Pancreas (tissue), 10 donors: ENCODE measurements around the gene HSPA4. TPM values are rescaled to one million over a fixed set of nuclear protein-coding genes. Genes with fewer than 3 reads are reported as not detected.

ENCODE experiments used
- ATAC-seq, 4 donors: fragments of 200-7000 bp; cut with Tn5 transposase; one replicate each; pipeline versions ENCODE4 v1.8.0 to v1.9.1; 2020; ENCODE audit warnings: mild to moderate bottlenecking in 4 of 4, moderate library complexity in 4 of 4
- DNase-seq, 6 donors: peaks; one replicate each; pipeline ENCODE4 v3.0.0-alpha.2; 2020
- FAIRE-seq: peaks from 2 replicates; lab custom pipeline; 2012; peaks lifted over from hg19 to GRCh38; lab: Jason Lieb, UNC
- H3K27ac ChIP-seq, 4 donors: fragments of 200-600 bp; sonication (generic); 1 replicate in 3 of 4; 2 replicates in 1 of 4; pipeline versions ENCODE4 v1.5.0 to v1.8.0; 2020
- H3K27me3 ChIP-seq, 4 donors: fragments of 200-600 bp; one replicate each; pipeline ENCODE4 v1.8.0; 2021
- H3K36me3 ChIP-seq, 3 donors: fragments of 200-600 bp; sonication (generic) in 1 of 3; one replicate each; pipeline versions ENCODE4 v1.5.0 to v1.8.0; 2020 to 2021
- H3K4me1 ChIP-seq, 3 donors: fragments of 200-600 bp; one replicate each; pipeline ENCODE4 v1.8.0; 2021
- H3K4me3 ChIP-seq, 4 donors: fragments of 200-600 bp; sonication (generic) in 2 of 4; one replicate each; pipeline versions ENCODE4 v1.5.0 to v1.8.0; 2020 to 2021
- H3K9me3 ChIP-seq, 4 donors: fragments of 200-600 bp; one replicate each; pipeline ENCODE4 v1.8.0; 2021
- CTCF ChIP-seq, 4 donors: fragments of 200-600 bp; sonication (generic) in 3 of 4; IDR thresholded peaks; one replicate each; pipeline versions ENCODE4 v1.5.0 to v1.8.0; 2021; ENCODE audit warnings: antibody characterized with exemption in 4 of 4
- WGBS, 2 donors: extraction: QIAGEN DNeasy Blood & Tissue Kit; methylation state at CpG; one replicate each; pipeline ENCODE4 v1.1.7; 2013; 5-methylcytosine and 5-hydroxymethylcytosine counted together
- intact Hi-C, 3 donors: fragments of 100-400 bp; cut with DNase I; formaldehyde crosslinking; loops; one replicate each; pipeline versions ENCODE4 v1.11.1 to v1.14.2; 2022
- polyA plus RNA-seq, 2 donors: library from polyadenylated mRNA; stranded (reverse); fragments of 200-250 nt; gene quantifications; one replicate each; pipeline ENCODE4 v1.2.3, GENCODE V29; 2013
- total RNA-seq, 6 donors: library from RNA; stranded (reverse); fragmentation: NEBNext Ultra II Directional in 4 of 6; extraction: Animal tissue kit (Norgen Biotek cat#: 25700) in 4 of 6; gene quantifications; one replicate each; pipeline versions ENCODE4 v1.2.1 to v1.2.4, GENCODE V29; 2021 to 2023
- donor health status: healthy with polysubstance abuse.
- donor health status: DM: no; HTN: no; CAD: no; lungs with moderate emphysema.
- donor health status: DM: no; HTN: no; CAD: no.
- donor health status: control.
- donor health status: control.
- donor health status: Bipolar disorder and iron deficiency.
- donor health status: DM: yes; HTN: yes; CAD: no.
- donor health status: DM: no; HTN: no; CAD: no.
- donor health status: DM: no; HTN: no; CAD: no.
- donor health status: DM: yes; HTN: yes; CAD: no.

HSPA4 gene
- total and polyA plus RNA-seq, 8 donors: 21.3 to 44.0 (median 32.1) TPM

GRCh38 chr5:133108481-133108921 is 56.7 kb downstream of the HSPA4 start:
- intact Hi-C loops: no loop called here
- peaks cover 0 to 19% (median 6%) of the 10 kb centered on the region in 3 donors for H3K36me3 ChIP-seq
- no peak for TF ChIP-seq CTCF (IDR thresholded peaks at IDR 0.05)
- ATAC-seq (no peak), FAIRE-seq (no peak), DNase-seq (no peak)
- H3K27ac ChIP-seq: no peak overlapping the region
- no peaks in the 10 kb centered on the region for H3K4me1 ChIP-seq
- 74 to 78% methylated on average over 7 to 12 of the region's 13 CpGs for WGBS, 2 donors
- no peak overlapping the region for H3K4me3 ChIP-seq
- no peaks in the 10 kb centered on the region for H3K27me3 ChIP-seq
- H3K9me3 ChIP-seq: no peaks in the 10 kb centered on the region

GRCh38 chr5:133109655-133110483 is 58.1 kb downstream of the HSPA4 start:
- no peak overlapping the region for H3K4me3 ChIP-seq
- H3K27me3 ChIP-seq: no peaks in the 10 kb centered on the region
- no peaks in the 10 kb centered on the region for H3K9me3 ChIP-seq
- no peak for TF ChIP-seq CTCF (IDR thresholded peaks at IDR 0.05)
- intact Hi-C loops: no loop called here
- H3K27ac ChIP-seq: no peak overlapping the region
- DNase-seq (no peak), ATAC-seq (peak in 1 of 4 donors; percentile 22), FAIRE-seq (no peak)
- no peaks in the 10 kb centered on the region for H3K4me1 ChIP-seq
- H3K36me3 ChIP-seq: peaks cover 0 to 7% (median under 1%) of the 10 kb centered on the region in 3 donors
- 70 to 76% methylated on average over 6 of the region's 6 CpGs for WGBS, 2 donors

- ATAC-seq: no peak
- DNase-seq: no peak
- Histone ChIP-seq H3K27ac (no peak overlapping the region), H3K36me3 (peaks cover 0 to under 1% (median 0%) of the 10 kb centered on the region in 3 donors), H3K9me3 (no peaks in the 10 kb centered on the region), H3K4me1 (no peaks in the 10 kb centered on the region), H3K4me3 (no peak overlapping the region), H3K27me3 (no peaks in the 10 kb centered on the region)
- TF ChIP-seq CTCF (IDR thresholded peaks at IDR 0.05): no peak
- FAIRE-seq: no peak
- WGBS, 2 donors: 58 to 64% methylated on average over 6 of the region's 6 CpGs
- intact Hi-C loops: no loop called here
Measured at GRCh38 chr5:133110709-133111108, 58.9 kb downstream of the HSPA4 start.

- intact Hi-C loops: no loop called here
- no peak for FAIRE-seq
- WGBS, 2 donors: 0 to 1% methylated on average over 9 of the region's 9 CpGs
Measured at GRCh38 chr5:133111299-133111698, 59.5 kb downstream of the HSPA4 start.

More at GRCh38 chr5:133111299-133111698, 59.5 kb downstream of the HSPA4 start:
- no peaks in the 10 kb centered on the region for H3K4me1 ChIP-seq
- H3K27ac ChIP-seq: no peak overlapping the region
- no peak overlapping the region for H3K4me3 ChIP-seq
- DNase-seq (peak; percentile 63 to 95 (median 85)), ATAC-seq (peak; percentile 88 to 96 (median 92))
- no peaks in the 10 kb centered on the region for H3K36me3 ChIP-seq
- H3K27me3 ChIP-seq: no peaks in the 10 kb centered on the region
- H3K9me3 ChIP-seq: no peaks in the 10 kb centered on the region
- TF ChIP-seq CTCF (IDR thresholded peaks at IDR 0.05): peak; percentile 71 to 85 (median 80)
